ENCODE data around the gene WDR62. TPM values are rescaled to one million over a fixed set of nuclear protein-coding genes. Genes with fewer than 3 reads are reported as not detected.

The WDR62 gene
- total RNA-seq, 2 experiments from 2014 or later, result 2.0 to 2.6 TPM

DNA sequence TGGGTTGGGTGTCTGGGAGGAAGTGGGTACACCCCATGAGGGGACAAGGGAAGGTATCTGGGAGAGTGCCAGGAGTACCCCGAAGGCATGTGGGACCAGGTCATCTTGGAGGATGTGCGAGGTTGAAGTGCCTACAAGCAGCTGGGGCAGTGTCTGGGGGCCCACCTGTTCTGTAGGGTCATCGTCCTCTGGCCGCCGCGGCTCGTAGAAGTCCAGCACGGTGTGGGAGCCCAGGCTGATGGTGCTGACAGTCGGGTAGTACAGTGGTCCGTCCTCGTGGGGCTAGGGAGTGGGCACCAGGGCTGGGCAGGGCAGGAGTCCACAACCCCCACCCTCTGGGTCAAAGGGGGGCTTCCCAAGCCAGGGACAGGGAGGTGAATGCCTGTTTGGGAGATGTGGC is 44.3 kb upstream of the WDR62 start:
- no peak overlapping the region for H3K27ac ChIP-seq (ENCODE audit: low read depth in 1 of 2, low read length in 2 of 2)
- ATAC-seq (ENCODE audit: poor library complexity), result no peak
- Mint-ChIP-seq H3K9me3 (no peaks in the 10 kb centered on the region), H3K4me3 (peak overlapping the region; percentile 63), H3K27ac (peak overlapping the region; percentile 44), H3K27me3 (no peaks in the 10 kb centered on the region), H3K4me1 (ENCODE audit: low read depth) (peaks cover 37% of the 10 kb centered on the region), H3K36me3 (ENCODE audit: low read depth) (peaks cover 7% of the 10 kb centered on the region)
- POLR2A ChIA-PET, result no interaction called here
- H3K27me3 ChIP-seq (ENCODE audit: control insufficient read depth in 1 of 2, insufficient read depth in 2 of 2, low read length in 2 of 2), result no peaks in the 10 kb centered on the region
- intact Hi-C loops (cut with DNase I, micrococcal nuclease), result loop anchor here in 1 of 2 experiments (5.0 kb wide), 1 partner anchor 53 kb away; no protein-coding TSS in a partner anchor
- CTCF ChIA-PET, result no interaction called here
- H3K9me3 ChIP-seq (ENCODE audit: control insufficient read depth in 1 of 2, insufficient read depth in 1 of 2, low read length in 2 of 2), result no peaks in the 10 kb centered on the region
- no peak for DNase-seq
- H3K4me1 ChIP-seq (ENCODE audit: insufficient read depth, low read length), result peaks cover 43% of the 10 kb centered on the region
- no peaks in the 10 kb centered on the region for H3K36me3 ChIP-seq (ENCODE audit: insufficient read depth, low read length)
- H3K4me3 ChIP-seq (ENCODE audit: low read length), result no peak overlapping the region
- TF ChIP-seq, protein P1, sequence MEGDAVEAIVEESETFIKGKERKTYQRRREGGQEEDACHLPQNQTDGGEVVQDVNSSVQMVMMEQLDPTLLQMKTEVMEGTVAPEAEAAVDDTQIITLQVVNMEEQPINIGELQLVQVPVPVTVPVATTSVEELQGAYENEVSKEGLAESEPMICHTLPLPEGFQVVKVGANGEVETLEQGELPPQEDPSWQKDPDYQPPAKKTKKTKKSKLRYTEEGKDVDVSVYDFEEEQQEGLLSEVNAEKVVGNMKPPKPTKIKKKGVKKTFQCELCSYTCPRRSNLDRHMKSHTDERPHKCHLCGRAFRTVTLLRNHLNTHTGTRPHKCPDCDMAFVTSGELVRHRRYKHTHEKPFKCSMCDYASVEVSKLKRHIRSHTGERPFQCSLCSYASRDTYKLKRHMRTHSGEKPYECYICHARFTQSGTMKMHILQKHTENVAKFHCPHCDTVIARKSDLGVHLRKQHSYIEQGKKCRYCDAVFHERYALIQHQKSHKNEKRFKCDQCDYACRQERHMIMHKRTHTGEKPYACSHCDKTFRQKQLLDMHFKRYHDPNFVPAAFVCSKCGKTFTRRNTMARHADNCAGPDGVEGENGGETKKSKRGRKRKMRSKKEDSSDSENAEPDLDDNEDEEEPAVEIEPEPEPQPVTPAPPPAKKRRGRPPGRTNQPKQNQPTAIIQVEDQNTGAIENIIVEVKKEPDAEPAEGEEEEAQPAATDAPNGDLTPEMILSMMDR (IDR thresholded peaks at IDR 0.05), result no peak

DNA sequence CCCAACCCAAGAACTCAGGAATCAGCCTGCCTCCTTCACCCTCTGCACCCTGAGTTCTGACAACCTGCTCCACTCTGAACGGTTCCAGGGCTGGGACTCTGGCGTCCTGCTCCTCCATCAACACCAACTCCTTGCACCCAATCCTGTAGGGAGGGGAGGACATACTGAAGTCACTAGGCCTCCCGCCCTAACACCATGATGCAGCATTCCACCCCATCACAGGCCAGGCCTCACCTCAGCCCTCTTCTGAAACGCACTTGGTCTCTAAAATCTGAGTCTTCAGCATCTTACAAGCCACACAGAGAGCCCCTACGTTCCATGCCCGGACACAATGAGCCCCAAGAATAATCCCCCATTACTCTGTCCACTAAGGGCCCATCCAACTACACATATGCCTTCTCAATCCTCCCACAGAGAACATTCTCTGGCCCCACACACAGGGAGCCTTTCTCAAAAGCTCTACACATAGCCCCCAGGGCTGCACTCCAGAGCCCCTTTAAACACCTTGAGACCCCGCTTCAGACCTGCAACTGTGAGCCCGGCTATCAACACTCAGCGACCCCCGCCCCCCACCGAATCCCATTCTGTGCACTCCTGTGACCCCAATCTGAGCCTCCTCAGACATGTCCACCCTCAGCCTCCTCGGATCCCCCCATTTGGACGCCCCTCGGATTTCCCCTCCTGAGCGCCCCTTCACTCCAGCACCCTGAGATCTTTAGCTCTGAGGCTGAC is 41.3 kb upstream of the WDR62 start:
- H3K27ac ChIP-seq (ENCODE audit: low read depth in 1 of 2, low read length in 2 of 2), result peak overlapping the region; percentile 75 to 89
- H3K9me3 ChIP-seq (ENCODE audit: control insufficient read depth in 1 of 2, insufficient read depth in 1 of 2, low read length in 2 of 2), result no peaks in the 10 kb centered on the region
- CTCF ChIA-PET, result interaction anchor here (1.0 to 1.5 kb wide), 4 partner anchors 22 to 115 kb away, joined by 3 to 7 read pairs (median 4); no protein-coding TSS in a partner anchor
- intact Hi-C loops (cut with DNase I, micrococcal nuclease), result loop anchor here (1.0 to 5.0 kb wide), 4 partner anchors 18 to 101 kb away; partner anchors contain the start of genes THAP8 (in 2 of the 2), WDR62 (in 2 of the 2), POLR2I (in 1 of the 2) and SDHAF1 (in 1 of the 2)
- Mint-ChIP-seq H3K27me3 (no peaks in the 10 kb centered on the region), H3K4me3 (peak overlapping the region; percentile 99), H3K27ac (peak overlapping the region; percentile 94), H3K4me1 (ENCODE audit: low read depth) (peaks cover 47% of the 10 kb centered on the region), H3K9me3 (no peaks in the 10 kb centered on the region), H3K36me3 (ENCODE audit: low read depth) (peaks cover 7% of the 10 kb centered on the region)
- no peaks in the 10 kb centered on the region for H3K36me3 ChIP-seq (ENCODE audit: insufficient read depth, low read length)
- POLR2A ChIA-PET, result interaction anchor here (0.7 to 1.8 kb wide), 12 partner anchors 16 to 311 kb away, joined by 3 to 17 read pairs (median 6); partner anchors contain the start of genes POLR2I, PSENEN, SDHAF1 and THAP8
- peak overlapping the region; percentile 88 for H3K4me3 ChIP-seq (ENCODE audit: low read length)
- DNase-seq (no peak), ATAC-seq (ENCODE audit: poor library complexity) (no peak)
- H3K27me3 ChIP-seq (ENCODE audit: control insufficient read depth in 1 of 2, insufficient read depth in 2 of 2, low read length in 2 of 2), result no peaks in the 10 kb centered on the region
- H3K4me1 ChIP-seq (ENCODE audit: insufficient read depth, low read length), result peaks cover 39% of the 10 kb centered on the region
- TF ChIP-seq, protein P1 (IDR thresholded peaks at IDR 0.05), result no peak

DNA sequence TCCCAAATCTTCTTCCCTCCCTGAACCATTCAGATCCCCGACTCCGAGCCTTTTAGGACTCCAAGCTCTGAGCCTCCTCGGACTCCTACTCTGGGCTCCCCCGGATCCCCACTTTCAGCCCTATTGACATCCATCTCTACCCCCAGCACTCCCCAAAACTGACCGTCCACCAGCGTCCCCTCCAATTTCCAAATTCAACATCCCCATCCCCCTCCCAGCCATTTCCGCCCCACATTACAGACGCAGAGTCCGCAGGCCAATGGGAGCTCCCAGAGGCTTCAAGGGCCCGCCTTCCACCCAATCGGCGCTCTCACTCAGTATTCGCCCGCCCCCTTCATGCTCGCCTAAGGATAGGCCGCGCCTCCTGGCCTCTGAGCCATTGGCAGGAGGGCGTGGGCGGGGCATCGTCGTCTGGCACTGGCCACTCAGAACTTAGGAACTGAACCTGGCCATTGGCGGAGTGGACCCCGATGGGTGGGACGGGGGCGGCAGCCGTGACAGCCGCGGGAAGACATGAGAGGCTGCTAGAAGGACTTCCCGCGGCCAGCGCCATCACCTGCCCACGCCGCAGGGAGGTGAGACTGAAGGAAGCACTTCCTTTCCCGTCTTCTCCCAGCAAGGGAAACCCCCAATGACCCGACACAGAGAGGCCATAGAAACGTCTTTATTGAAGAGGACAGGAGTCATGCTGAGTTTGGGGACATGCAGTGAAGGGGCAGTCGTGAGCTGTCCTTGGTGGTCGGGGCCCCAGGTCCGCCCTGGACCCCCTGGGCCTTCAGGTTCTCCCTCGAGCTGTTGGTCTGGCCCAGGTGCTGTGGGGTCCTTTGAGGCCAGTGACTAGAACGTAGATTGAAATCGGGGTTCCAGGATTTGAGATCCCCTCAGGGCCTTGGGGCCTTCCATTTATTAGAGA is 40.4 kb upstream of the WDR62 start, which contains the start of gene ALKBH6:
Gene ALKBH6 (minus strand): TSS at position 202 of the 913 bp plus-strand sequence. CDS start 816 bp downstream, outside the sequence.
- Histone ChIP-seq H3K27ac (ENCODE audit: low read depth in 1 of 2, low read length in 2 of 2) (peak within 1 kb of the TSS; percentile 75 to 89), H3K9me3 (ENCODE audit: control insufficient read depth in 1 of 2, insufficient read depth in 1 of 2, low read length in 2 of 2) (no peaks in the 10 kb centered on the region), H3K36me3 (ENCODE audit: insufficient read depth, low read length) (no peaks in the 10 kb centered on the region), H3K27me3 (ENCODE audit: control insufficient read depth in 1 of 2, insufficient read depth in 2 of 2, low read length in 2 of 2) (no peaks in the 10 kb centered on the region), H3K4me1 (ENCODE audit: insufficient read depth, low read length) (peaks cover 32% of the 10 kb centered on the region), H3K4me3 (ENCODE audit: low read length) (peak within 1 kb of the TSS; percentile 88)
- Mint-ChIP-seq H3K27me3 (no peaks in the 10 kb centered on the region), H3K27ac (peak within 1 kb of the TSS; percentile 94), H3K4me3 (peak within 1 kb of the TSS; percentile 99), H3K36me3 (ENCODE audit: low read depth) (peaks cover 7% of the 10 kb centered on the region), H3K4me1 (ENCODE audit: low read depth) (peaks cover 47% of the 10 kb centered on the region), H3K9me3 (no peaks in the 10 kb centered on the region)
- ChIA-PET CTCF (interaction anchor here (0.7 to 1.5 kb wide), 5 partner anchors 20 to 114 kb away, joined by 3 to 7 read pairs (median 3); no protein-coding TSS in a partner anchor), POLR2A (interaction anchor here (0.6 to 1.8 kb wide), 15 partner anchors 17 to 366 kb away, joined by 3 to 17 read pairs (median 4); partner anchors contain the start of genes COX6B1, POLR2I, PSENEN and SDHAF1)
- TF ChIP-seq, protein P1 (IDR thresholded peaks at IDR 0.05), result no peak
- peak; percentile 97 to 100 (median 99) for DNase-seq
- intact Hi-C loops (cut with DNase I, micrococcal nuclease), result loop anchor here (1.0 to 5.0 kb wide), 4 partner anchors 19 to 101 kb away; partner anchors contain the start of genes THAP8 (in 2 of the 2), WDR62 (in 2 of the 2), POLR2I (in 1 of the 2) and SDHAF1 (in 1 of the 2)
- ATAC-seq (ENCODE audit: poor library complexity), result peak; percentile 98

Data from CD4-positive, alpha-beta T cell (primary cell).